PC-3 (cell line): ENCODE data around the gene AFF2. TPM values are rescaled to one million over a fixed set of nuclear protein-coding genes. Genes with fewer than 3 reads are reported as not detected.

ENCODE experiments used
- ATAC-seq: fragments of 200-7000 bp; cut with Tn5 transposase; 2 replicates; pipeline ENCODE4 v1.9.1; 2020; ENCODE audit warnings: mild to moderate bottlenecking, moderate library complexity
- BruUV-seq: library from RNA; stranded (reverse); fragments of 400-500 nt; replicated peaks from 2 replicates; lab custom pipeline; 2021; lab: Mats Ljungman, UMichigan
- CTCF ChIA-PET: fragments of 300-600 bp; sonication (Branson Sonifier 250); formaldehyde crosslinking; loops from one replicate; lab custom pipeline; 2022; ENCODE audit warnings: antibody characterized with exemption; lab: Charles Lee
- POLR2A ChIA-PET: fragments of 300-600 bp; sonication (Branson Sonifier 250); formaldehyde crosslinking; loops from one replicate; lab custom pipeline; 2022; ENCODE audit warnings: antibody characterized with exemption; ENCODE audit not compliant: unreplicated experiment; lab: Charles Lee
- DNase-seq: peaks from one replicate; pipeline ENCODE4 v3.0.0-alpha.2; 2015
- H2AFZ ChIP-seq: fragments of 300-600 bp; sonication (generic); 2 replicates; pipeline ENCODE4 v1.6.0; 2016; ENCODE audit warnings: antibody characterized with exemption, low read length
- H3F3A ChIP-seq: fragments of 300-600 bp; sonication (generic); one replicate; pipeline ENCODE4 v1.6.0; 2017; ENCODE audit warnings: antibody characterized with exemption, low read length, control low read depth, mild to moderate bottlenecking; ENCODE audit not compliant: unreplicated experiment
- H3K27ac ChIP-seq: fragments of 300-600 bp; sonication (generic); 2 replicates; pipeline ENCODE4 v1.5.1; 2016; ENCODE audit warnings: mild to moderate bottlenecking, low read length
- H3K27me3 ChIP-seq: fragments of 300-600 bp; sonication (generic); 2 replicates; pipeline ENCODE4 v1.6.1; 2016; ENCODE audit warnings: low read length, mixed read lengths
- H3K36me3 ChIP-seq: fragments of 300-600 bp; sonication (generic); 2 replicates; pipeline ENCODE4 v1.6.1; 2016; ENCODE audit warnings: low read depth, mixed run types, low read length, mixed read lengths
- H3K4me1 ChIP-seq: fragments of 300-600 bp; sonication (generic); 2 replicates; pipeline ENCODE4 v1.5.1; 2016; ENCODE audit warnings: low read length; ENCODE audit not compliant: insufficient read depth
- H3K4me2 ChIP-seq: fragments of 300-600 bp; sonication (generic); 2 replicates; pipeline ENCODE4 v1.6.0; 2016; ENCODE audit warnings: low read length
- H3K4me3 ChIP-seq: fragments of 300-600 bp; sonication (generic); 2 replicates; pipeline ENCODE4 v1.5.1; 2016; ENCODE audit warnings: mild to moderate bottlenecking, low read length, mixed read lengths
- H3K79me2 ChIP-seq: fragments of 300-600 bp; sonication (generic); 2 replicates; pipeline ENCODE4 v1.6.1; 2017; ENCODE audit warnings: low read length, mixed read lengths
- H3K9ac ChIP-seq: fragments of 300-600 bp; sonication (generic); 2 replicates; pipeline ENCODE4 v1.6.0; 2016; ENCODE audit warnings: mild to moderate bottlenecking, low read length
- H3K9me2 ChIP-seq: fragments of 300-600 bp; sonication (generic); replicated peaks from 2 replicates; pipeline ENCODE4 v1.6.1; 2016; ENCODE audit warnings: mixed run types, low read length, mixed read lengths
- H3K9me3 ChIP-seq: fragments of 300-600 bp; sonication (generic); 2 replicates; pipeline ENCODE4 v1.6.1; 2016; ENCODE audit warnings: low read length, mixed read lengths
- H4K20me1 ChIP-seq: fragments of 300-600 bp; sonication (generic); 2 replicates; pipeline ENCODE4 v1.6.1; 2016; ENCODE audit warnings: low read length, mixed read lengths
- CTCF ChIP-seq: fragments of 300-600 bp; sonication (generic); conservative IDR thresholded peaks from 2 replicates; pipeline ENCODE4 v1.5.1; 2017; ENCODE audit warnings: antibody characterized with exemption, low read depth, mild to moderate bottlenecking, low read length
- EZH2 ChIP-seq: fragments of 300-600 bp; sonication (generic); IDR thresholded peaks from one replicate; pipeline ENCODE4 v1.6.1; 2017; ENCODE audit warnings: antibody characterized with exemption, mild to moderate bottlenecking, low read length; ENCODE audit not compliant: unreplicated experiment
- EZH2phosphoT487 ChIP-seq: fragments of 300-600 bp; sonication (generic); IDR thresholded peaks from 2 replicates; pipeline ENCODE4 v1.6.1; 2018; ENCODE audit warnings: mild to moderate bottlenecking, antibody characterized with exemption, low read length, borderline replicate concordance
- intact Hi-C: fragments of 100-400 bp; cut with micrococcal nuclease; formaldehyde crosslinking; loops from 2 replicates; pipeline ENCODE4 v1.9.0; 2023
- total RNA-seq: library from RNA; depleted of rRNA; stranded (reverse); fragments of >200 nt; gene quantifications from 2 replicates; pipeline ENCODE4 v1.2.3, GENCODE V29; 2014

The AFF2 gene
- total RNA-seq, 1 experiment from 2014 or later = not detected

GRCh38 chrX:148580016-148580415, 79.6 kb downstream of the AFF2 start:
- ATAC-seq = no peak
- ChIA-PET CTCF (no interaction called here), POLR2A (no interaction called here)
- Histone ChIP-seq H3K79me2 (no peaks in the 10 kb centered on the region), H3K4me2 (no peak overlapping the region), H3K27me3 (no peaks in the 10 kb centered on the region), H3K36me3 (no peaks in the 10 kb centered on the region), H3F3A (no peaks in the 10 kb centered on the region), H3K9me2 (no peaks in the 10 kb centered on the region), H4K20me1 (no peaks in the 10 kb centered on the region), H3K27ac (no peak overlapping the region), H3K9me3 (no peaks in the 10 kb centered on the region), H3K4me1 (no peaks in the 10 kb centered on the region), H2AFZ (no peak overlapping the region), H3K4me3 (no peak overlapping the region), H3K9ac (no peak overlapping the region)
- TF ChIP-seq CTCF (no peak), EZH2phosphoT487 (no peak), EZH2 (no peak)
- intact Hi-C loops = no loop called here
- no TSS peak for BruUV-seq
- no peak for DNase-seq

- Histone ChIP-seq H3K36me3 (no peaks in the 10 kb centered on the region), H3K79me2 (no peaks in the 10 kb centered on the region), H3K9ac (no peak overlapping the region), H3K4me1 (no peaks in the 10 kb centered on the region), H4K20me1 (no peaks in the 10 kb centered on the region), H3F3A (no peaks in the 10 kb centered on the region), H3K27me3 (no peaks in the 10 kb centered on the region), H2AFZ (no peak overlapping the region), H3K9me3 (no peaks in the 10 kb centered on the region), H3K9me2 (no peaks in the 10 kb centered on the region), H3K4me2 (no peak overlapping the region), H3K4me3 (no peak overlapping the region), H3K27ac (no peak overlapping the region)
- POLR2A ChIA-PET = no interaction called here
- intact Hi-C loops = no loop called here
- CTCF ChIA-PET = no interaction called here
- no TSS peak for BruUV-seq
- TF ChIP-seq EZH2 (no peak), CTCF (no peak), EZH2phosphoT487 (no peak)
- DNase-seq (no peak), ATAC-seq (no peak)
Measured at GRCh38 chrX:148582353-148582752, 81.9 kb downstream of the AFF2 start.

GRCh38 chrX:148588649-148589310, 88.4 kb downstream of the AFF2 start:
- no peak overlapping the region for H3K4me2 ChIP-seq
- no peaks in the 10 kb centered on the region for H3K36me3 ChIP-seq
- no peak overlapping the region for H3K4me3 ChIP-seq
- H3F3A ChIP-seq = no peaks in the 10 kb centered on the region
- no peak overlapping the region for H3K9ac ChIP-seq
- BruUV-seq = no TSS peak
- ChIA-PET CTCF (no interaction called here), POLR2A (no interaction called here)
- ATAC-seq (no peak), DNase-seq (no peak)
- no peaks in the 10 kb centered on the region for H3K9me2 ChIP-seq
- H3K79me2 ChIP-seq = no peaks in the 10 kb centered on the region
- H3K27me3 ChIP-seq = no peaks in the 10 kb centered on the region
- no peak overlapping the region for H3K27ac ChIP-seq
- intact Hi-C loops = no loop called here
- TF ChIP-seq CTCF (no peak), EZH2phosphoT487 (no peak), EZH2 (no peak)
- H3K9me3 ChIP-seq = no peaks in the 10 kb centered on the region
- H2AFZ ChIP-seq = no peak overlapping the region
- H3K4me1 ChIP-seq = no peaks in the 10 kb centered on the region
- H4K20me1 ChIP-seq = no peaks in the 10 kb centered on the region
